ENCODE data around the gene TAF1C.

Gene TAF1C

GRCh38 chr16:84159800-84160199 is 27.1 kb downstream of the TAF1C start:
- no peak for DNase-seq (ENCODE audit: low read depth)

- no peak for DNase-seq (ENCODE audit: low read depth)
These were observed 27.9 kb downstream of the TAF1C start for GRCh38 chr16:84159007-84159406.

- peak; percentile 37 for DNase-seq (ENCODE audit: low read depth)
These were observed 30.5 kb downstream of the TAF1C start for GRCh38 chr16:84156342-84156784.

- DNase-seq (ENCODE audit: low read depth): no peak
These were observed 31.1 kb downstream of the TAF1C start for GRCh38 chr16:84155771-84156170.

GRCh38 chr16:84155226-84155625 is 31.6 kb downstream of the TAF1C start:
- no peak for DNase-seq (ENCODE audit: low read depth)

- peak; percentile 21 for DNase-seq (ENCODE audit: low read depth)
These were observed 33.1 kb downstream of the TAF1C start for GRCh38 chr16:84153660-84154214.

- DNase-seq (ENCODE audit: low read depth): no peak
These were observed 35.9 kb downstream of the TAF1C start for GRCh38 chr16:84150926-84151325.

GRCh38 chr16:84144859-84145639 is 41.8 kb downstream of the TAF1C start, which contains the start of the genes DNAAF1 and HSDL1:
Gene DNAAF1 (plus strand): TSS chr16:84145308. CDS start chr16:84145441, 133 bp downstream.
Gene HSDL1 (minus strand): TSS chr16:84145177. CDS start chr16:84131321, 13,856 bp downstream.
- peak; percentile 84 for DNase-seq (ENCODE audit: low read depth)

GRCh38 chr16:84144209-84144858 is 42.5 kb downstream of the TAF1C start:
- DNase-seq (ENCODE audit: low read depth): peak; percentile 33

- DNase-seq (ENCODE audit: low read depth): no peak
These were observed 43.1 kb downstream of the TAF1C start for GRCh38 chr16:84143784-84144199.

GRCh38 chr16:84143081-84143480 is 43.8 kb downstream of the TAF1C start:
- DNase-seq (ENCODE audit: low read depth): no peak

GRCh38 chr16:84141143-84141670 is 45.6 kb downstream of the TAF1C start:
- no peak for DNase-seq (ENCODE audit: low read depth)

- no peak for DNase-seq (ENCODE audit: low read depth)
These were observed 47.1 kb downstream of the TAF1C start for GRCh38 chr16:84139628-84140258.

GRCh38 chr16:84138824-84139627 is 47.8 kb downstream of the TAF1C start:
- peak; percentile 61 for DNase-seq (ENCODE audit: low read depth)

- DNase-seq (ENCODE audit: low read depth): no peak
These were observed 48.4 kb downstream of the TAF1C start for GRCh38 chr16:84138500-84138823.

GRCh38 chr16:84137769-84138357 is 49.0 kb downstream of the TAF1C start:
- DNase-seq (ENCODE audit: low read depth): no peak

- no peak for DNase-seq (ENCODE audit: low read depth)
These were observed 49.6 kb downstream of the TAF1C start for GRCh38 chr16:84137287-84137686.

GRCh38 chr16:84136331-84137125 is 50.3 kb downstream of the TAF1C start:
- DNase-seq (ENCODE audit: low read depth): no peak

GRCh38 chr16:84132527-84133285 is 54.2 kb downstream of the TAF1C start:
- DNase-seq (ENCODE audit: low read depth): no peak

Measured in EH (cell line).